ENCODE results near the gene FRK. TPM values are rescaled to one million over a fixed set of nuclear protein-coding genes. Genes with fewer than 3 reads are reported as not detected.

FRK gene
- total RNA-seq, 2 experiments from 2014 or later, result 0.03 TPM; not detected in 1

- H3K27me3 Mint-ChIP-seq, result no peaks in the 10 kb centered on the region
- H3K27ac Mint-ChIP-seq, result no peak overlapping the region
- DNase-seq, result no peak
- H3K36me3 Mint-ChIP-seq (ENCODE audit: low read depth), result no peaks in the 10 kb centered on the region
- ChIA-PET POLR2A (no interaction called here), CTCF (no interaction called here)
- peaks cover 2% of the 10 kb centered on the region for H3K4me1 Mint-ChIP-seq
- H3K4me3 Mint-ChIP-seq, result no peak overlapping the region
- H3K9me3 Mint-ChIP-seq, result no peaks in the 10 kb centered on the region
Observed at GRCh38 chr6:116070616-116071389, 10.1 kb upstream of the FRK start.

- no peak for DNase-seq
- Mint-ChIP-seq H3K4me1 (peaks cover 2% of the 10 kb centered on the region), H3K27me3 (no peaks in the 10 kb centered on the region), H3K36me3 (ENCODE audit: low read depth) (no peaks in the 10 kb centered on the region), H3K4me3 (no peak overlapping the region), H3K27ac (no peak overlapping the region), H3K9me3 (no peaks in the 10 kb centered on the region)
- POLR2A ChIA-PET, result no interaction called here
- CTCF ChIA-PET, result no interaction called here
Observed at GRCh38 chr6:116070101-116070500, 9.4 kb upstream of the FRK start.

GRCh38 chr6:116066789-116067188, 6.1 kb upstream of the FRK start:
- no peak overlapping the region for H3K27ac Mint-ChIP-seq
- ChIA-PET CTCF (no interaction called here), POLR2A (no interaction called here)
- peaks cover 2% of the 10 kb centered on the region for H3K27me3 Mint-ChIP-seq
- H3K9me3 Mint-ChIP-seq, result no peaks in the 10 kb centered on the region
- no peak for DNase-seq
- no peaks in the 10 kb centered on the region for H3K36me3 Mint-ChIP-seq (ENCODE audit: low read depth)
- no peaks in the 10 kb centered on the region for H3K4me1 Mint-ChIP-seq
- no peak overlapping the region for H3K4me3 Mint-ChIP-seq

- no peak overlapping the region for H3K27ac Mint-ChIP-seq
- no peaks in the 10 kb centered on the region for H3K9me3 Mint-ChIP-seq
- H3K4me3 Mint-ChIP-seq, result no peak overlapping the region
- peaks cover 7% of the 10 kb centered on the region for H3K27me3 Mint-ChIP-seq
- ChIA-PET POLR2A (no interaction called here), CTCF (no interaction called here)
- DNase-seq, result no peak
- no peaks in the 10 kb centered on the region for H3K4me1 Mint-ChIP-seq
- no peaks in the 10 kb centered on the region for H3K36me3 Mint-ChIP-seq (ENCODE audit: low read depth)
Observed at GRCh38 chr6:116064666-116065065, 4.0 kb upstream of the FRK start.

GRCh38 chr6:116062496-116062895, 1.8 kb upstream of the FRK start:
- DNase-seq, result no peak
- H3K27ac Mint-ChIP-seq, result no peak overlapping the region
- no peaks in the 10 kb centered on the region for H3K36me3 Mint-ChIP-seq (ENCODE audit: low read depth)
- peaks cover 7% of the 10 kb centered on the region for H3K27me3 Mint-ChIP-seq
- CTCF ChIA-PET, result no interaction called here
- H3K4me3 Mint-ChIP-seq, result no peak overlapping the region
- no peaks in the 10 kb centered on the region for H3K4me1 Mint-ChIP-seq
- no peaks in the 10 kb centered on the region for H3K9me3 Mint-ChIP-seq
- POLR2A ChIA-PET, result no interaction called here

- DNase-seq, result no peak
- Mint-ChIP-seq H3K27me3 (peaks cover 7% of the 10 kb centered on the region), H3K36me3 (ENCODE audit: low read depth) (no peaks in the 10 kb centered on the region), H3K4me3 (no peak overlapping the region), H3K9me3 (no peaks in the 10 kb centered on the region), H3K27ac (no peak overlapping the region), H3K4me1 (no peaks in the 10 kb centered on the region)
- ChIA-PET POLR2A (no interaction called here), CTCF (no interaction called here)
Observed at GRCh38 chr6:116059713-116060571, 749 bp downstream of the FRK start.

GRCh38 chr6:116057766-116058165, 2.9 kb downstream of the FRK start:
- ChIA-PET POLR2A (no interaction called here), CTCF (no interaction called here)
- Mint-ChIP-seq H3K9me3 (no peaks in the 10 kb centered on the region), H3K27me3 (peaks cover 5% of the 10 kb centered on the region), H3K4me1 (no peaks in the 10 kb centered on the region), H3K27ac (no peak overlapping the region), H3K36me3 (ENCODE audit: low read depth) (no peaks in the 10 kb centered on the region), H3K4me3 (no peak overlapping the region)
- DNase-seq, result no peak

GRCh38 chr6:116055513-116055912, 5.2 kb downstream of the FRK start:
- Mint-ChIP-seq H3K4me3 (no peak overlapping the region), H3K9me3 (no peaks in the 10 kb centered on the region), H3K36me3 (ENCODE audit: low read depth) (no peaks in the 10 kb centered on the region), H3K27me3 (peaks cover 7% of the 10 kb centered on the region), H3K4me1 (no peaks in the 10 kb centered on the region), H3K27ac (no peak overlapping the region)
- CTCF ChIA-PET, result no interaction called here
- no peak for DNase-seq
- POLR2A ChIA-PET, result no interaction called here

- no peak for DNase-seq
- Mint-ChIP-seq H3K4me1 (no peaks in the 10 kb centered on the region), H3K36me3 (ENCODE audit: low read depth) (no peaks in the 10 kb centered on the region), H3K27ac (no peak overlapping the region), H3K27me3 (peaks cover 19% of the 10 kb centered on the region), H3K4me3 (no peak overlapping the region), H3K9me3 (no peaks in the 10 kb centered on the region)
- POLR2A ChIA-PET, result no interaction called here
- CTCF ChIA-PET, result no interaction called here
Observed at GRCh38 chr6:116051244-116051643, 9.4 kb downstream of the FRK start.

GRCh38 chr6:116050737-116051136, 10.0 kb downstream of the FRK start:
- ChIA-PET POLR2A (no interaction called here), CTCF (no interaction called here)
- Mint-ChIP-seq H3K36me3 (ENCODE audit: low read depth) (no peaks in the 10 kb centered on the region), H3K4me3 (no peak overlapping the region), H3K27ac (no peak overlapping the region), H3K4me1 (no peaks in the 10 kb centered on the region), H3K9me3 (no peaks in the 10 kb centered on the region), H3K27me3 (peaks cover 19% of the 10 kb centered on the region)
- DNase-seq, result no peak

GRCh38 chr6:116049321-116049720, 11.4 kb downstream of the FRK start:
- H3K4me3 Mint-ChIP-seq, result no peak overlapping the region

GRCh38 chr6:116047173-116047933, 13.3 kb downstream of the FRK start:
- H3K4me3 Mint-ChIP-seq, result no peak overlapping the region
- no peak overlapping the region for H3K27ac Mint-ChIP-seq
- H3K27me3 Mint-ChIP-seq, result peaks cover 27% of the 10 kb centered on the region
- H3K36me3 Mint-ChIP-seq (ENCODE audit: low read depth), result no peaks in the 10 kb centered on the region
- ChIA-PET CTCF (interaction anchor here (0.6 kb wide), 1 partner anchor 100 kb away, joined by 3 read pairs; no protein-coding TSS in a partner anchor), POLR2A (no interaction called here)
- H3K9me3 Mint-ChIP-seq, result no peaks in the 10 kb centered on the region
- H3K4me1 Mint-ChIP-seq, result no peaks in the 10 kb centered on the region
- DNase-seq, result no peak

More at GRCh38 chr6:116049321-116049720, 11.4 kb downstream of the FRK start:
- Mint-ChIP-seq H3K9me3 (no peaks in the 10 kb centered on the region), H3K27ac (no peak overlapping the region), H3K27me3 (peaks cover 19% of the 10 kb centered on the region), H3K4me1 (no peaks in the 10 kb centered on the region), H3K36me3 (ENCODE audit: low read depth) (no peaks in the 10 kb centered on the region)
- no peak for DNase-seq
- CTCF ChIA-PET, result no interaction called here
- POLR2A ChIA-PET, result no interaction called here

- POLR2A ChIA-PET, result no interaction called here
- DNase-seq, result no peak
- Mint-ChIP-seq H3K27me3 (peaks cover 25% of the 10 kb centered on the region), H3K36me3 (ENCODE audit: low read depth) (no peaks in the 10 kb centered on the region), H3K27ac (no peak overlapping the region), H3K4me3 (no peak overlapping the region), H3K4me1 (no peaks in the 10 kb centered on the region), H3K9me3 (no peaks in the 10 kb centered on the region)
- CTCF ChIA-PET, result interaction anchor here (0.6 kb wide), 1 partner anchor 101 kb away, joined by 3 read pairs; no protein-coding TSS in a partner anchor
Observed at GRCh38 chr6:116046737-116047136, 14.0 kb downstream of the FRK start.

Measured in activated CD4-positive, alpha-beta memory T cell treated with anti-CD3 and anti-CD28 coated beads, Interleukin-2, amount 10 ng/mL, durations not matched to agents 7 days and 5 days (primary cell).